HG03460 (cell line): ENCODE data around the gene IL4I1.
"Not testable (repeated sequence)": the region's sequence is repeated elsewhere in the genome, so short reads cannot be mapped to it uniquely, and the experiment has no call there.

Experiments used
- ATAC-seq: cut with Tn5 transposase; IDR thresholded peaks from one replicate; pipeline ENCODE4 v1.9.1; 2021; ENCODE audit not compliant: unreplicated experiment

IL4I1 gene, protein sequence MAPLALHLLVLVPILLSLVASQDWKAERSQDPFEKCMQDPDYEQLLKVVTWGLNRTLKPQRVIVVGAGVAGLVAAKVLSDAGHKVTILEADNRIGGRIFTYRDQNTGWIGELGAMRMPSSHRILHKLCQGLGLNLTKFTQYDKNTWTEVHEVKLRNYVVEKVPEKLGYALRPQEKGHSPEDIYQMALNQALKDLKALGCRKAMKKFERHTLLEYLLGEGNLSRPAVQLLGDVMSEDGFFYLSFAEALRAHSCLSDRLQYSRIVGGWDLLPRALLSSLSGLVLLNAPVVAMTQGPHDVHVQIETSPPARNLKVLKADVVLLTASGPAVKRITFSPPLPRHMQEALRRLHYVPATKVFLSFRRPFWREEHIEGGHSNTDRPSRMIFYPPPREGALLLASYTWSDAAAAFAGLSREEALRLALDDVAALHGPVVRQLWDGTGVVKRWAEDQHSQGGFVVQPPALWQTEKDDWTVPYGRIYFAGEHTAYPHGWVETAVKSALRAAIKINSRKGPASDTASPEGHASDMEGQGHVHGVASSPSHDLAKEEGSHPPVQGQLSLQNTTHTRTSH

DNA sequence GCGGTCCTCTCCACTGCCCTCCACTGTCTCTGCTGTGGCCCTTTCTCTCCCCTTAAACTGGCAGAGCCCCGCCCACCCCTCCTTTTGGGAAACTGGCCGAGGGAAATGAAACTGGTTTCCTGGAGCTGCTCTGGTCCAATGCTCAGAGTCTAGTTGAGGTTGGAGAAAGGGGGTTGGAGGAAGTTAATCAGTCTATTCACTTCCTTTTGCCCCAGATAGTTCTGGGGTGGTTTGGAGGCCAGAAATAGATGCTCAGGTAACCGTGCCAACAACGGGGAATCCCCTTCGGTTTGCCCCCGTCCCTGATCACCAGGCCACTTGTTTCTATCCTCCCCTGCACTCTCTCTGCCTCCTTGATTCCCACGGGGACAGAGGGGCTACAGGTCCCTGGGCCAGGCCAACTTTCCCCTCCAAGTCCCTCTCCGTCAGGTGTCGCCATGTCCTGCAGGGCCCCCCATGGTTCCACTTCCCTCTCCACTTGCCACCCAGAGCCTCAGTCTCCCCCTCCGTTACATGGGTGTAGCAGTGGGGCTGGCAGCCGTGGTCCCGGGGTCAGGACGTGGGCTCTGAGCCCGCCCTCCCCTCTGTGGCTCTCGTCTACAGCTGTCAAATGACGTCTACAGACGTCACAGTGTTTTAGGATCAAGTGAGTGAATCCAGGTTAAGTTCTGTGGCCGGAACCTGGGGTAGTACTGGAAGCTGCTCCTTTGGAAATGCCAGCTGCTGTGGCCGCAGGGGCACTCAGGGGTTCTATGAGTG, at the start of gene IL4I1:
TSS of gene IL4I1 (minus strand) at position 25 of the 759 bp plus-strand sequence. CDS start 727 bp downstream, outside the sequence.
- ATAC-seq = peak; percentile 44

DNA sequence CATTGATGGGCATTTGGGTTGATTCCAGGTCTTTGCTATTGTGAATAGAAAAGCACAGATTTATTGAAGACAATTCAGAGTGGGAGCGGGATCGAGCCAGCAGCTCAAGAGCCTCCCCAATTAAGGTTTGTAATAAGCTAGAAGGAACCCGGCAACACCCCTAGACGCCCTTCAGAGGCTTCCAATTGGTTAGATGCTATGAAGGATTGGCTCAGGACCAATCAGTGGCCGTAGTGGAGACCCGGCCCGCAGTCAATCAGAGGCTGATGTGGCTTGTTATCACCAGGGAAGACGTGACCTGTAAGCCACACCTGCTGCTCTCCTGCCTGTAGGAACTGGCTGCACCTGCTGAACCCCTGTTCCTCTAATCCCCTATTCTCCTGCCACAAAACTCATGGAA, 49.7 kb upstream of the IL4I1 start:
- ATAC-seq = no peak

DNA sequence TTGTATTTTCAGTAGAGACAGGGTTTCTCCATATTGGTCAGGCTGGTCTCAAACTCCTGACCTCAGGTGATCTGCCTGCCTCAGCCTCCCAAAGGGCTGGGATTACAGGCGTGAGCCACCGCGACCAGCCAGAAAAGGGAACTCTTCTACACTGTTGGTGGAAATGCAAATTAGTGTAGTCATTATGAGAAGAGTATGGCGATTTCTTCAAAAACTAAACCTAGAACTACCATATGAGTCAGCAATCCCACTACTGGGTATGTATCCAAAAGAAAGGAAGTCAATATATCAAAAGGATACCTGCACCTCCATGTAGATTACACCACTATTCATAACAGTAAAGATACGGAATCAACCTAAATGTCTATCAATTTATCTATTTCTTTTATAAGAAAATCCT, 47.9 kb upstream of the IL4I1 start:
- ATAC-seq = not testable (repeated sequence)

DNA sequence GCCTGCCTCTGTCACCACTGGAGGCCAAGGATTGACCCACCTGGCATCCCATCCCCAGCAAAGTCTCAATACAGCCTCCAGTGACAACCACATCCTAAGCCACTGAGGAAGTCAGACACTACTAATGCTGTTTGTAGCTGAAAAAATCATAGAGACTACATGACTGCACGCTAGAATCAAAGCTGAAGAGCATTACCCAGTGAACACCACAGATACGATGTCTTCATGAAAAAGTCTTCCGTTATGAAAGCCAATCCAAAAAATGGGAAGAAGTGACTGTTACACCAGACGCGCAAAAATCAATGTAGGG, 43.8 kb upstream of the IL4I1 start:
- ATAC-seq = no peak

DNA sequence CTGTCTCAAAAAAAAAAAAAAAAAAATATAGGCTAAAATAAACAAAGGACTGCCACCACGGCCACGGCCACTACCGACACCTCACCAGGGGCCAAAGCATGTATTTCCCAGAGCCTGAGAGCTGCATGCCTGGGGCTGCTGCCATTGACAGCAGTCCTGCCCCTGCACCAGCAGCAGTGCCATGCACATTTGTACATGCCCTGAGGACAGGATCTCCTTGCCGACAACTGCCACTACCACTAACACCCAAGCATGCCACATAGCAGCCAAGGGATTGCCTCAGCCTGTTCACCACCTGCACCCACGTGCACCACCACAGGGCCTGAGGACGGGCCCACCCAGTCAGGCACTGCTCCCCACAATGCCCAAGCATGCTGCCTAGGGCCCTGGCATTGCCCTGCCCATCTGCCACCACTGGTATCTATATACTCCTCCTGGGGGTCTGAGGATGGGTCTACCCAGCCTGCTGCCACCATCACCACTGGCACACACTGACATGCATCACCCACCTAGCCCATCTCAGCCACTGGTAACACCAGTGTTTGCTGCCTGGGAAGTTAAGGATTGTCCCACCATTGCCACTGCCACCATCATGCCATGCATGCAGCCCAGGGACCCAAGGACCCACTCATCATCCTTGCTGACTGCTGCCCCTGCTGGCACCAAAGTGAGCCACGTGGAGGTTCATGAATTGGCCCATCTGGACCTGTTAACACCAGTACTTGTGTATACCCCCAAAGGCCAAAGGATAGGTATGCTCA, 43.2 kb upstream of the IL4I1 start:
- no peak for ATAC-seq

DNA sequence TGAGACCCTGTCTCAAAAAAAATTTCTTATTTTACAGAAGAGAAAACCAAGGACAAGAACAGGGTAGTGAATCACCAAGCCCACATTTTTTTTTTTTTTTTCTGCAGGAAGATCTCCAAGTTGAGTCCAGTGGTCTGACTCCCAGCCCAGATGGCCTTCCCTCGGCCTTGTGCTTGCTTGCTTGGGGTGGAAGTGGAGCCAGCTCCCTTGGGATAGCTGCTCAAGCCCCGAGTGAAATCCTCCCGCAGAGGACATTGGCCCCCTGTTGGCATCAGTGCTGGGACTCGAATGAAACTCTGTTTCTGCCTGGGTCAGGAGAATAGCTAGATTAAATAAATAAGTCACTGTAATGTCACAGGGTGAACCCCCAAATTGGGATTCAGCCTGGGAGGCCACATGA, 42.0 kb upstream of the IL4I1 start:
- no peak for ATAC-seq

DNA sequence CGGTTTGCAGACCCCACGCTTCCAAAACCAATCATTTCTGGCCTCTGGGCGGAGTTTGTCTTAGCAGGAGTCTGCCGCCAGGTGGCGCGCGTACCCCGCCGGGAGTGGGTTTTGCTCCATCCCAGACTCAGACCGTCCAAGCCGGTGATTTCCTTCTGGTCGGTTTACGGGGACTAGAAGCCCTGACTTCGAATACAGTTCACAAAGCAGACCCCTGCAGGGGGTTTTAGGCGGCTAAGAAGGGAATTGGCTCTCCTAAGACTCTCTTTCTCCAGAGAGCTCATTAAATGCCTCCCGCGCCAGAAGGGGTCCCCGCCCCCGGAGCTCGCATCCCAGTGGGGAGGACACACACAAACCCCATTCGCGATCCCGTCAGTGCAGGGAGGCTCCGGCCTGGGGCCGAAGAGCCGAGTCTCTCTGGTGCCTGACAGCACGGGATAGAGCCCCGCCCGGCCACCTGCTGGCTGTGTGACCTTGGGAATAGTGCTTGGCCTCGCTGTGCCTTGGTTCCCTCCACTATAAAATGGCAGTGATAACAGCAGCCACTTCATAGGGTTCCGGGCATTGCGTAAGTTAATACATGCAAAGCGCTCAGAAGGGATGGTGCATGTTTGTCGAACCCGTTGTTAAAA, 41.2 kb upstream of the IL4I1 start:
- ATAC-seq = no peak

DNA sequence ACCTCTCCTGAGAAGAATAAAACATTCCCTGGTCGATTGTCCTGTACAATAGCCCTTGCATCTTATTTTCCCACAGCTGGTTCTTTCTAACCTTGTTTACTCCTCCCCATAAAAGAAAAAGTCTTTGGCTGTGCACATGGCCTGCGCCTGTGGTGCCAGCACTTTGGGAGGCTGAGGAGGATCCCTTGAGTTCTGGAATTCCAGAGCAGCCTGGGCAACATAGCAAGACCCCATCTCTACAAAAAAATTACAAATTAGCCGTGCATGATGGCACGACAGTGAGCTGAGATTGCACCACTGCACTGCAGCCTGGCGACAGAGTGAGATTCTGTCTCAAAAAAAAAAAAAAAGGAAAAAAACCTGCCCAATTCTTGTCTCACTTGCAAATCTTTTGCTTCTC, 39.9 kb upstream of the IL4I1 start:
- no peak for ATAC-seq

DNA sequence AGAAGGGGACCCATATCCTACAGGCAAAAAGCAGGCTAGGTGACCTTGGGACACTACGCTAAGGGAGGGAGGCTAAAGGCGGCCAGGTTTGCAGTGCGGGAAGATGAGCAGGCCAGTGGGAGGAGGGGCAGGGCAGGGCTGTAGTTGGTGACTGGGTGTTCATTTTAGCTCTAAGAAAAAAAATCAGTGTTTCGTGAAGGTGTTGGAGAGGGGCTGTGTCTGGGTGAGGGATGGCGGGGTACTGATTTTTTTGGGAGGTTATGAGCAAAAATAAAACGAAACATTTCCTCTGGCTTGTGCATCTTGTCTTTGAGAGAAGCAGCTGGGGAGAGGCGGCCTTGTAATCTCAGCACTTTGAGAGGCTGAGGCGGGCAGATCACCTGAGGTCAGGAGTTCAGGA, 37.0 kb upstream of the IL4I1 start:
- no peak for ATAC-seq

DNA sequence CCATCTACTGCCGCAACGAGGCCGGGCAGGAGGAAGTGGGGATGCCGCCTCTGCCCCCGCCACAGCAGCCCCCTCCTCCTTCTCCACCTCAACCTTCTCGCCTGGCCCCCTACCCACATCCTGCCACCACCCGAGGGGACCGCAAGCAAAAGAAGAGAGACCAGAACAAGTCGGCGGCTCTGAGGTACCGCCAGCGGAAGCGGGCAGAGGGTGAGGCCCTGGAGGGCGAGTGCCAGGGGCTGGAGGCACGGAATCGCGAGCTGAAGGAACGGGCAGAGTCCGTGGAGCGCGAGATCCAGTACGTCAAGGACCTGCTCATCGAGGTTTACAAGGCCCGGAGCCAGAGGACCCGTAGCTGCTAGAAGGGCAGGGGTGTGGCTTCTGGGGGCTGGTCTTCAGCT, 36.0 kb upstream of the IL4I1 start:
- ATAC-seq = no peak

DNA sequence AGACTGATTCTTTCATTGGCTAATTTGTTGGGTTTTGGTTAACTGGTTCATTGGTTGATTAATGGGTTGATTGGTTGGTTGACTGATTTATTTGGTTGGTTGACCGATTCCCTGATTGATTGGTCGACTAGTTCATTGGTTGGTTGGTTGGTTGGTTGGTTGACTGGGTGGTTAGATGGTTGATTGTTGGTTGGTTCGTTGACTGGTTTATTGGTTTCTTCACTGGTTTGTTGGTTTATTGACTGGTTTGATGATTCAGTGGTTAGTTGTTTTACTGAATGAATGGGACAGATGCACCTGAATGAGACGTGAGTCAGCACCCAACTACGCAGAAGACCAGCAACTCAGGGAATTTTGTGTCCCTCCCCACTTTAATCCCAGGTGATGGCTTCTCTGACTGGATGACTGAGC, 35.4 kb upstream of the IL4I1 start:
- no peak for ATAC-seq

DNA sequence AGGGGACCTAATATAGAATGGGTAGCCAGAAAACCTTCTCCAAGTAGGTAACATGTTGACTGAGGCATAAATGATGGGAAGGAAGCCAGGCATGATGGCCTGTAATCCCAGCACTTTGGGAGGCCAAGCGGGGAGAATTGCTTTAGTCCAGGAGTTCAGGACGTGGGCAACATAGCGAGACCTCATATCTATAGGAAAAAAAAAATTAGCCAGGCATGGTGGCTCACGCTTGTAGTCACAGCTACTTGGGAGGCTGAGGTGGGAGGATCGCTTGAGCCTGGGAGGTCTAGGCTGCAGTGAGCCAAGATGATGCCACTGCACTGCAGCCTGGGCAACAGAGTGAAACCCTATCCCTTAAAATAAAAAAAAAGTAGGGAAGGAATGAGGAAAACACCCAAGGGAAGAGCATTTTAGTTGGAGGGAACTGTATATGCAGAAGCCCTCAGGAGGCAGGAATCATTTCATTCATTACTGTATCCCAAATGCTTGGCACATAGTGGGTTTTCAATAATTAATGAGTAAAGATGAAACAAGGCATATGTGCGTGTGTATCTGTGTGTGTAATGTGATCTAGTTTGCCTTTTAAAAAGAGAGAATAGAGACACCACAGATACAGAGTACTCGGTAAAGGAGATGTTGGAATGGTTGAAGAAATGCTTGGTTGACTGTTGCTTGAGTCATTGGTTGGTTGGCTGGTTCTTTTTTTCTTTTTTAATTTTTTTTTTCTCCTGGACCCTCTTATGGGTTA, 34.8 kb upstream of the IL4I1 start:
- ATAC-seq = no peak

DNA sequence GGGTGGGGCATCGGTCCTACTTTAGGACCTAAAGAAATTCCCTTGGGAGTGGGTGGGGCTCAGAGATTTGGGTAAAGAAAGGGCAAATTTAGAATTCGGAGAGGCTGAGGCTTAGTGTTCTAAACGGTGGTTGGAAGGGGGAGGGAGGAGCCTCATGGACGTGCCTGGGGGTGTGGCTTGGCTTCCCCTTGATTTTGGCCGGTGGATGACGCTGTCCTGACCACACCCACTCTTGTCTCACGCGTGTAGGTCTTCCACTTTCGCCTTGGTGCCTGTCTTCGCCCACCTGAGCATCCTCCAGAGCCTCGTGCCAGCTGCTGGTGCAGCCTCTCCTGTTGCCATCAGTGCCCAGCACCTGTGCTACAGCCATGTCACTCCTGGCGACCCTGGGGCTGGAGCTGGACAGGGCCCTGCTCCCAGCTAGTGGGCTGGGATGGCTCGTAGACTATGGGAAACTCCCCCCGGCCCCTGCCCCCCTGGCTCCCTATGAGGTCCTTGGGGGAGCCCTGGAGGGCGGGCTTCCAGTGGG, 33.9 kb upstream of the IL4I1 start:
- ATAC-seq = no peak

DNA sequence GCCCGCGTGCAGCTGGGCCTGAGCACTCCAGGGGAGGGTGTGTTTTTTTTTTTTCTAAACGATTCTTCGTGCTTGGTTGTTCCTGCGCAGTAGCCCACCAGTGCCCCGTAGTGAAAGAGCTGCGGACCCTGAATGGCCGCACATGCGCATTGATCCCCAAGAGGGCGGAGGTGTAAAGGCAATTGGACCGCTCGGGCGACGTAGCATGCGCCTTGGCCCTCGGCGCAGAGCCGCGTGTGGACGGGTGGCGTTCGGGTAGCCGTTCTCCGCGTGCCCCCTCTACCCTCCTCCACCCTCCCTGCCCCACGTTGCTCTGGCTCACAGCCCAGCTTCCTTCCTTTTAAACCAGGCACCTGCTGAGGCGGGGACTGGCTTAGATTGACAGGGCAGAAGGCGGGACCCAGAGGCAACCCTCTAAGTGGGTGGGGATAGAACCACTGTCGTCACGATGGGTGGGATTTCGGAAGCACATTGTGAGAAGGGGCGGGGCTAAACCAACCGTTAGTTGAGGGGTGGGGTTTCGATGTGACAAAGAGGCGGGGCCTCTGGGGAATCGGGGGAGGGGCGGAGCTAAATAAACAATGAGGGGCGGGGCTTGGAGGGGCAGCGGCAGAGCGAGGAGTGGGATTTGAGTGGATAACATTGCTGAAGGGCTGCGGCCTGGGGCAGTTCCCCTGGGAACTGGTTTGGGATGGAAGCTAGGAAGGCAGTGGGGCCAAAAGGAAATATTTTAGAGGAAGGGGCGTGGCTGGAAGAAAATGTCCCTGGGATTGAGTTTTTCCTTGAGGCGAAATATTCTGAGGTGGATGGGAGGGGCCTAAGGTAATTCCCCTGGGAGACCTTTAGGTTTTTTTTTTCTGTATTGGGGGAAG, 33.2 kb upstream of the IL4I1 start:
- ATAC-seq = peak; percentile 69

DNA sequence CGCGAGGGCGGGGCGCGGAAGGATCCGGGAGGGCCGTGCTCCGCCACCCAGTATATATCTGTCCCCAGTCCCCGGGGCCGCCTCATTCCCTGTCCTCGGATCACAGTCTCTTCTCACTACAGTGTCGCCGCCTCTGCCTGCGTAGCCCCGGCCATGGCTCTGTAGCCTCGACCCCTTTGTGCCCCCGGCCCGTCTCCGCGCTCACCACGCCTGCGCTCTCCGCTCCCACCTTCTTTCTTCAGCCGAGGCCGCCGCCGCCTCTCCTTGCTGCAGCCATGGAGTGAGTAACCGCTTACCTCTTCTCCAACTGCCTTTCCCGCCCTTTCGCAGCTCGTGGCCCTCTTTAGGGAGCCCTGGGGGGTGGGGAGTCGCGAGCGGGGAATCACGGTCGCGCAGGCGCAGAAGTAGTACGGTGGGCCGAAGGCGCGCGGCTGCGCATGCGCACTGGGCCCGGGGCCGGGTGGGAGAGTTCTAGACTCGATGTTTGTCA, 32.5 kb upstream of the IL4I1 start, which contains the start of the genes ATF5 and NUP62:
TSS of gene ATF5 (plus strand) at position 85 of the 490 bp plus-strand sequence. CDS start 1,646 bp downstream, outside the sequence.
TSS of gene NUP62 (minus strand) at position 384 of the 490 bp plus-strand sequence. CDS start 19,697 bp downstream, outside the sequence.
- ATAC-seq = peak; percentile 42

DNA sequence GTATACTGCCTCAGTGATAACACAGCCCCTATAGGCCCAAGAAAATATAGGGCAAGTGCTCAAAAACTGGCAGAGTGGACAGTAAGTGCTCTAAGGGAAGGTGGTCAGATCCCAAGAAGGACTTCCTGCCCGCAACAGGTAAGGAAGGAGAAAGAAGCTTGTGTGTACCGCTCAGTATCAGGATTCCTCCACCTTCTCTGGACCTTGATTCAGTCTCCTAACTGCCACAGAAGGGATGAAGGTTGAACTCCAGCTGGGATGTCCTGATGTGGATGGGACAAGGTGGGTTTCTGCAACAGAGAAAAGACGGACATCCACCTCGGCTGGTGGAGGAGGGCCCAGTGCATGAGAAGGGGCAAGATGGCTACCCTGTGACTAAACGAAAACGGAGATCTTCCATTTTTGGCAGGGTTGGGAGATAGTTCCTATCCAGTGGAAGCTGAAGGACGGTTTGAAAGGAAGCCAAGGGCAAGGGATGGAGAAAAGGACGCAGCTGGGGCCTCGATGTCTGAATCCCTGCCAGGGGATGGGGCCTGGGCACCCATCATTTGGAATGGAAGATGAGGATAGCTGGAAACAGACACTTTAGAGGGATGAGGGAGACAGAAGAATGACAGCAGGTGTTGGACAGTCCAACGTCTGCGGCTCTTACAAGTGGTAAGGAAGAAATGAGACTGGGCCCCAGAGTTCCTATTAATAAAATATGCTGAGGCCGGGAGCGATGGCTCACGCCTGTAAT, 31.0 kb upstream of the IL4I1 start:
- no peak for ATAC-seq

DNA sequence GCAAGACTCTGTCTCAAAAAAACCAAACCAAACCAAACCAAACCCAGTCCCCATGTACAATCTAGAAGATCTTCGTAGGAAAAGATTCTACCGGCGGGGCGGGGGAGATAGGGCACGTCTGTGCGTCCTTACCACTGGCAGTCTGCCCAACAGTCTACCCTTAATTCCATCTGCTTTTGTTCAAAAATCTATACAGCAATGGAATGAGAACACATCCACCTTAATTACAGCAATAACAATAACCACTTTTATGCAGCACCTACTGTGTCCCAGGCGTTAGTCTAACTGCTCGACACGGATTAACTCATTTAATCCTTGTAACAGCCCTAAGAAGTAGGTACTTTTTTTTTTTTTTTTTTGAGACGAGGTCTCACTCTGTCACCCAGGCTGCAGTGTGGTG, 29.8 kb upstream of the IL4I1 start:
- ATAC-seq = no peak

DNA sequence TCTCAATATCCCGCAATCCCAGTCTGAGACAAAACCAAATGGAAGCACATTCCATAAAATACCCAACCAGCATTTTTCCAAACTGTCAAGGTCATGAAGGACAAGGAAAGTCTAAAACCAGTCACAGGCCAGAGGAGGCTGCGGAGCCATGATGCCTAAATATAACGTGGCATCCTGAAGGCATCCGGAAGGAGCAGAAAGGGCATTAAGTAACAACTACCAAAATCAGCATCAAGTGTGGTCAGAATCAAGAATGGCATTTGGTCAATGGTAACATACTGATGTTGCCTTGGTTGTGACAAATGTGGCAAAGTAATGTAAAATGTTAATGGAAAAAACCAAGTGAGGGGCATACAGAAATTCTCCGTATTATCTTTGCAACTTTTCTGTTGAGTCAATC, 28.8 kb upstream of the IL4I1 start:
- no peak for ATAC-seq
